ENCODE data around the gene CNTNAP5. TPM values are rescaled to one million over a fixed set of nuclear protein-coding genes. Genes with fewer than 3 reads are reported as not detected.
A peak's percentile ranks its signal among the peaks of the same experiment; 100 is the strongest.

CNTNAP5 gene
- total RNA-seq, 1 donor from 2014 or later: not detected

- DNase-seq (ENCODE audit: extremely low read depth, low read depth, low spot score): no peak
These were observed 124.5 kb downstream of the CNTNAP5 start for GRCh38 chr2:124149571-124149970.

GRCh38 chr2:124151691-124152090, 126.6 kb downstream of the CNTNAP5 start:
- no peak for DNase-seq (ENCODE audit: extremely low read depth, low read depth, low spot score)

- no peak for DNase-seq (ENCODE audit: extremely low read depth, low read depth, low spot score)
These were observed 128.6 kb downstream of the CNTNAP5 start for GRCh38 chr2:124153713-124154112.

GRCh38 chr2:124159166-124159565, 134.1 kb downstream of the CNTNAP5 start:
- DNase-seq (ENCODE audit: extremely low read depth, low read depth, low spot score): no peak

GRCh38 chr2:124161542-124161941, 136.5 kb downstream of the CNTNAP5 start:
- no peak for DNase-seq (ENCODE audit: extremely low read depth, low read depth, low spot score)

- no peak for DNase-seq (ENCODE audit: extremely low read depth, low read depth, low spot score)
These were observed 137.2 kb downstream of the CNTNAP5 start for GRCh38 chr2:124162256-124162655.

- no peak for DNase-seq (ENCODE audit: extremely low read depth, low read depth, low spot score)
These were observed 138.8 kb downstream of the CNTNAP5 start for GRCh38 chr2:124163840-124164239.

- no peak for DNase-seq (ENCODE audit: extremely low read depth, low read depth, low spot score)
These were observed 140.6 kb downstream of the CNTNAP5 start for GRCh38 chr2:124165698-124166097.

GRCh38 chr2:124171472-124172063, 146.5 kb downstream of the CNTNAP5 start:
- no peak for DNase-seq (ENCODE audit: extremely low read depth, low read depth, low spot score)

GRCh38 chr2:124178719-124179118, 153.6 kb downstream of the CNTNAP5 start:
- no peak for DNase-seq (ENCODE audit: extremely low read depth, low read depth, low spot score)

GRCh38 chr2:124180635-124181034, 155.5 kb downstream of the CNTNAP5 start:
- peak; percentile 34 for DNase-seq (ENCODE audit: extremely low read depth, low read depth, low spot score)

GRCh38 chr2:124186801-124187200, 161.7 kb downstream of the CNTNAP5 start:
- no peak for DNase-seq (ENCODE audit: extremely low read depth, low read depth, low spot score)

GRCh38 chr2:124187948-124188347, 162.9 kb downstream of the CNTNAP5 start:
- DNase-seq (ENCODE audit: extremely low read depth, low read depth, low spot score): no peak

- no peak for DNase-seq (ENCODE audit: extremely low read depth, low read depth, low spot score)
These were observed 168.6 kb downstream of the CNTNAP5 start for GRCh38 chr2:124193706-124194105.

- no peak for DNase-seq (ENCODE audit: extremely low read depth, low read depth, low spot score)
These were observed 176.6 kb downstream of the CNTNAP5 start for GRCh38 chr2:124201713-124202112.

GRCh38 chr2:124209441-124209840, 184.4 kb downstream of the CNTNAP5 start:
- DNase-seq (ENCODE audit: extremely low read depth, low read depth, low spot score): no peak

GRCh38 chr2:124211461-124211860, 186.4 kb downstream of the CNTNAP5 start:
- no peak for DNase-seq (ENCODE audit: extremely low read depth, low read depth, low spot score)

GRCh38 chr2:124213977-124214587, 189.0 kb downstream of the CNTNAP5 start:
- DNase-seq (ENCODE audit: extremely low read depth, low read depth, low spot score): no peak

GRCh38 chr2:124246170-124246569, 221.1 kb downstream of the CNTNAP5 start:
- no peak for DNase-seq (ENCODE audit: extremely low read depth, low read depth, low spot score)

- no peak for DNase-seq (ENCODE audit: extremely low read depth, low read depth, low spot score)
These were observed 223.3 kb downstream of the CNTNAP5 start for GRCh38 chr2:124248386-124248785.

- DNase-seq (ENCODE audit: extremely low read depth, low read depth, low spot score): no peak
These were observed 225.3 kb downstream of the CNTNAP5 start for GRCh38 chr2:124250433-124250832.

GRCh38 chr2:124254621-124255020, 229.5 kb downstream of the CNTNAP5 start:
- DNase-seq (ENCODE audit: extremely low read depth, low read depth, low spot score): no peak

GRCh38 chr2:124257120-124257519, 232.0 kb downstream of the CNTNAP5 start:
- no peak for DNase-seq (ENCODE audit: extremely low read depth, low read depth, low spot score)
